H1 (cell line): ENCODE data around the gene SYCE3. TPM values are rescaled to one million over a fixed set of nuclear protein-coding genes. Genes with fewer than 3 reads are reported as not detected.

ENCODE experiments used
- CTCF ChIA-PET: fragments of 300-600 bp; sonication (Branson Sonifier 250); formaldehyde crosslinking; loops from one replicate; lab custom pipeline; 2021; ENCODE audit not compliant: partially characterized antibody; lab: Charles Lee
- POLR2A ChIA-PET: fragments of 300-600 bp; sonication (Branson Sonifier 250); formaldehyde crosslinking; loops from one replicate; lab custom pipeline; 2021; ENCODE audit warnings: inconsistent platforms; ENCODE audit not compliant: partially characterized antibody; lab: Charles Lee
- DNase-seq, 2 experiments: peaks; one replicate each; pipeline versions ENCODE4 v3.0.0 to v3.0.0-alpha.2; 2010 to 2022; ENCODE audit warnings: low spot score in 2 of 2, low read depth in 1 of 2, mixed read lengths in 1 of 2
- FAIRE-seq: peaks from 2 replicates; lab custom pipeline; 2011; peaks lifted over from hg19 to GRCh38; lab: Jason Lieb, UNC
- H2AFZ ChIP-seq: 2 replicates; pipeline ENCODE4 v1.8.1; 2012; ENCODE audit warnings: low read length, inconsistent platforms
- H2AK5ac ChIP-seq: 2 replicates; pipeline ENCODE4 v1.6.1; 2013; ENCODE audit warnings: low read depth, low read length
- H2BK120ac ChIP-seq: replicated peaks from 2 replicates; pipeline ENCODE3; 2013; ENCODE audit warnings: low read depth, low read length, inconsistent platforms
- H2BK12ac ChIP-seq: 2 replicates; pipeline ENCODE4 v1.6.1; 2013; ENCODE audit warnings: low read depth, low read length
- H2BK15ac ChIP-seq: 2 replicates; pipeline ENCODE4 v1.6.1; 2013; ENCODE audit warnings: low read length
- H2BK20ac ChIP-seq: 2 replicates; pipeline ENCODE4 v1.6.1; 2013; ENCODE audit warnings: low read length
- H2BK5ac ChIP-seq: 2 replicates; pipeline ENCODE4 v1.6.1; 2013; ENCODE audit warnings: low read depth, low read length
- H3K14ac ChIP-seq: 2 replicates; pipeline ENCODE4 v1.6.1; 2013; ENCODE audit warnings: inconsistent platforms; ENCODE audit not compliant: insufficient read length
- H3K18ac ChIP-seq: 2 replicates; pipeline ENCODE4 v1.6.1; 2013; ENCODE audit warnings: low read length; ENCODE audit errors: extremely low read depth
- H3K23ac ChIP-seq: 2 replicates; pipeline ENCODE4 v1.6.1; 2013; ENCODE audit warnings: inconsistent platforms; ENCODE audit not compliant: insufficient read length
- H3K23me2 ChIP-seq: 2 replicates; pipeline ENCODE4 v1.6.1; 2013; ENCODE audit warnings: low read depth, low read length
- H3K27ac ChIP-seq: 2 replicates; pipeline ENCODE4 v1.6.1; 2011; ENCODE audit warnings: low read depth, low read length, inconsistent platforms
- H3K27me3 ChIP-seq, 4 experiments: replicated peaks in 1 of 4; 1 replicate in 1 of 4; 2 replicates in 3 of 4; pipeline versions ENCODE4 v1.6.1 to v1.8.1; 2011 to 2013; ENCODE audit warnings: low read length in 3 of 4, mild to moderate bottlenecking in 3 of 4, inconsistent platforms in 2 of 4, mixed read lengths in 2 of 4, moderate library complexity in 1 of 4; ENCODE audit not compliant: control insufficient read depth in 3 of 4, insufficient read depth in 3 of 4; ENCODE audit errors: extremely low read depth in 1 of 4
- H3K36me3 ChIP-seq, 4 experiments: 2 replicates each; pipeline versions ENCODE4 v1.6.1 to v1.8.1; 2011 to 2013; ENCODE audit warnings: mild to moderate bottlenecking in 4 of 4, low read length in 3 of 4, moderate library complexity in 2 of 4, control low read depth in 1 of 4, inconsistent platforms in 1 of 4; ENCODE audit not compliant: insufficient read depth in 4 of 4, control insufficient read depth in 2 of 4
- H3K4ac ChIP-seq: replicated peaks from 2 replicates; pipeline ENCODE3; 2013; ENCODE audit warnings: low read length, low read depth, mixed read lengths, inconsistent platforms; ENCODE audit not compliant: insufficient read length
- H3K4me1 ChIP-seq, 4 experiments: replicated peaks in 1 of 4; 1 replicate in 1 of 4; 2 replicates in 3 of 4; pipeline versions ENCODE4 v1.6.1 to v1.8.1; 2011 to 2013; ENCODE audit warnings: low read length in 3 of 4, inconsistent platforms in 2 of 4, mixed read lengths in 1 of 4; ENCODE audit not compliant: insufficient read depth in 4 of 4, control insufficient read depth in 3 of 4
- H3K4me2 ChIP-seq, 2 experiments: 2 replicates each; pipeline versions ENCODE4 v1.6.1 to v1.8.1; 2011 to 2013; ENCODE audit warnings: low read depth in 2 of 2, low read length in 2 of 2, control low read depth in 1 of 2, inconsistent platforms in 1 of 2, mild to moderate bottlenecking in 1 of 2; ENCODE audit not compliant: insufficient read depth in 1 of 2
- H3K4me3 ChIP-seq, 4 experiments: fragments of 200-600, 300-600 bp in 1 of 4; sonication (generic), shearing (Covaris generic), sonication (Bioruptor Twin) in 1 of 4; 2 replicates each; pipeline versions ENCODE4 v1.5.1 to v1.8.1; 2011 to 2016; ENCODE audit warnings: low read length in 4 of 4, low read depth in 3 of 4, control low read depth in 2 of 4, inconsistent platforms in 2 of 4, mild to moderate bottlenecking in 2 of 4, mixed read lengths in 1 of 4, moderate library complexity in 1 of 4; ENCODE audit not compliant: insufficient read depth in 2 of 4; ENCODE audit errors: extremely low read depth in 1 of 4
- H3K56ac ChIP-seq: replicated peaks from 2 replicates; pipeline ENCODE3; 2013; ENCODE audit warnings: low read depth, mild to moderate bottlenecking, mixed read lengths, low read length, inconsistent platforms; ENCODE audit not compliant: insufficient read length
- H3K79me1 ChIP-seq: 2 replicates; pipeline ENCODE4 v1.6.1; 2013; ENCODE audit warnings: low read depth, low read length, control low read depth
- H3K79me2 ChIP-seq, 2 experiments: 2 replicates each; pipeline versions ENCODE4 v1.6.1 to v1.8.1; 2012 to 2013; ENCODE audit warnings: low read length in 2 of 2, mild to moderate bottlenecking in 2 of 2, inconsistent platforms in 1 of 2; ENCODE audit not compliant: insufficient read depth in 2 of 2, control insufficient read depth in 1 of 2
- H3K9ac ChIP-seq, 4 experiments: replicated peaks in 1 of 4; 1 replicate in 1 of 4; 2 replicates in 3 of 4; pipeline versions ENCODE4 v1.6.1 to v1.8.1; 2011 to 2013; ENCODE audit warnings: low read depth in 3 of 4, low read length in 3 of 4, control low read depth in 2 of 4, mild to moderate bottlenecking in 2 of 4, moderate library complexity in 2 of 4, inconsistent platforms in 1 of 4; ENCODE audit errors: extremely low read depth in 1 of 4
- H3K9me3 ChIP-seq, 2 experiments: 2 replicates each; pipeline versions ENCODE4 v1.6.1 to v1.8.1; 2012 to 2013; ENCODE audit warnings: mild to moderate bottlenecking in 2 of 2, moderate library complexity in 2 of 2, control low read depth in 1 of 2, inconsistent platforms in 1 of 2, low read depth in 1 of 2, low read length in 1 of 2, mixed read lengths in 1 of 2; ENCODE audit not compliant: insufficient read depth in 2 of 2
- H4K20me1 ChIP-seq, 2 experiments: replicated peaks in 1 of 2; 2 replicates each; pipeline versions ENCODE3 to v1.8.1; 2011 to 2013; ENCODE audit warnings: inconsistent platforms in 2 of 2, low read length in 2 of 2, mild to moderate bottlenecking in 1 of 2; ENCODE audit not compliant: insufficient read depth in 2 of 2, control insufficient read depth in 1 of 2
- H4K5ac ChIP-seq: 2 replicates; pipeline ENCODE4 v1.6.1; 2013; ENCODE audit warnings: low read length, low read depth, mixed read lengths, inconsistent platforms; ENCODE audit not compliant: insufficient read length
- H4K8ac ChIP-seq: 2 replicates; pipeline ENCODE4 v1.8.0; 2013; ENCODE audit warnings: mild to moderate bottlenecking, moderate library complexity, low read length, inconsistent platforms; ENCODE audit not compliant: insufficient read depth; ENCODE audit errors: extremely low read depth
- H4K91ac ChIP-seq: replicated peaks from 2 replicates; pipeline ENCODE3; 2013; ENCODE audit warnings: low read length, mixed read lengths, inconsistent platforms; ENCODE audit not compliant: insufficient read length
- CBX5 ChIP-seq: fragments of 300-800, 300-1000 bp; sonication (generic); IDR thresholded peaks from 2 replicates; pipeline ENCODE4 v1.7.1; 2016; ENCODE audit warnings: antibody characterized with exemption, low read length, low read depth
- CHD1 ChIP-seq: IDR thresholded peaks from 2 replicates; pipeline ENCODE4 v1.6.1; 2012; ENCODE audit warnings: low read depth, low read length, improper control_type of control experiment
- EZH2 ChIP-seq: fragments of 200-600 bp; sonication (generic); IDR thresholded peaks from 2 replicates; pipeline ENCODE4 v1.7.1; 2012; ENCODE audit warnings: low read depth, mild to moderate bottlenecking, moderate library complexity, low read length, inconsistent platforms; ENCODE audit not compliant: severe bottlenecking
- POLR2A ChIP-seq, 2 experiments: IDR thresholded peaks; 1 replicate in 1 of 2; 2 replicates in 1 of 2; pipeline ENCODE4 v1.6.1; 2011; ENCODE audit warnings: low read depth in 2 of 2, low read length in 2 of 2, mild to moderate bottlenecking in 2 of 2; ENCODE audit errors: control extremely low read depth in 1 of 2
- SUZ12 ChIP-seq: fragments of 200-600 bp; sonication (generic); IDR thresholded peaks from 2 replicates; pipeline ENCODE4 v1.6.1; 2012; ENCODE audit warnings: mild to moderate bottlenecking, inconsistent platforms, low read length, moderate library complexity, mixed read lengths
- TBP ChIP-seq: IDR thresholded peaks from 2 replicates; pipeline ENCODE4 v1.6.1; 2011; ENCODE audit warnings: low read depth, low read length, improper control_type of control experiment
- WGBS, 2 experiments: shearing (Covaris generic) in 1 of 2; methylation state at CpG; one replicate each; pipeline versions ENCODE4 v1.1.6 to v1.1.7; 2013 to 2015; ENCODE audit warnings: low lambda C conversion rate in 2 of 2, mixed read lengths in 2 of 2, inconsistent platforms in 1 of 2, low coverage in 1 of 2, missing lambda C conversion rate in 1 of 2; ENCODE audit not compliant: insufficient replicate concordance in 2 of 2, insufficient coverage in 1 of 2, insufficient read length in 1 of 2; ENCODE audit errors: extremely low coverage in 1 of 2, missing lambda C conversion rate in 1 of 2; 5-methylcytosine and 5-hydroxymethylcytosine counted together
- polyA plus RNA-seq, 7 experiments: library from polyadenylated mRNA; depleted of rRNA in 3 of 7; stranded (reverse) in 5 of 7; unstranded in 2 of 7; fragments of >200 nt in 5 of 7; fragments of 200-250 nt in 2 of 7; gene quantifications; 1 replicate in 5 of 7; 2 replicates in 1 of 7; 4 replicates in 1 of 7; pipeline versions ENCODE4 v1.2.1 to v1.2.3, GENCODE V29; 2011 to 2013; ENCODE audit warnings: missing spikeins in 2 of 7, mixed read lengths in 2 of 7
- total RNA-seq: library from RNA; stranded (reverse); fragmentation: NEBNext Ultra II Directional; extraction: Animal tissue kit (Norgen Biotek cat#: 25700); gene quantifications from 2 replicates; pipeline ENCODE4 v1.2.1, GENCODE V29; 2021

SYCE3 gene
- total and polyA plus RNA-seq, 2 of the 8 experiments (the other 6 are each of a cell fraction or from before 2014, with no cell fraction given) = 1.9 TPM; not detected in 1

GRCh38 chr22:50601669-50602337 is 39.1 kb upstream of the SYCE3 start:
- Histone ChIP-seq H2BK120ac (no peak overlapping the region), H4K91ac (no peak overlapping the region), H2AFZ (no peak overlapping the region), H3K79me1 (no peaks in the 10 kb centered on the region), H3K4me2 (peak overlapping the region; percentile 53 to 69; a peak in 3 of 4 replicates), H3K79me2 (no peaks in the 10 kb centered on the region), H4K20me1 (peaks cover 10 to 11% of the 10 kb centered on the region in 2 experiments), H3K4ac (no peak overlapping the region), H3K23ac (no peak overlapping the region), H4K8ac (no peak overlapping the region), H2BK5ac (no peak overlapping the region), H3K14ac (no peak overlapping the region), H3K27ac (no peak overlapping the region), H3K36me3 (peaks cover 0 to 3% (median 0%) of the 10 kb centered on the region in 4 experiments; a peak in 1 of 8 replicates), H2BK15ac (no peak overlapping the region), H3K56ac (no peak overlapping the region), H3K9ac (no peak overlapping the region), H3K23me2 (peaks cover 2% of the 10 kb centered on the region; the same call in 1 of the 2 replicates), H2BK12ac (no peak overlapping the region), H3K4me3 (no peak overlapping the region), H2BK20ac (no peak overlapping the region), H2AK5ac (no peak overlapping the region), H3K27me3 (peaks cover 54 to 85% (median 63%) of the 10 kb centered on the region in 4 experiments; a peak in 6 of 7 replicates), H3K4me1 (peaks cover 0 to 16% (median 4%) of the 10 kb centered on the region in 4 experiments; a peak in 5 of 7 replicates), H3K18ac (no peak overlapping the region; the same call in 1 of the 2 replicates), H3K9me3 (no peaks in the 10 kb centered on the region), H4K5ac (no peak overlapping the region)
- peak in 1 of 2 experiments; percentile 47 for DNase-seq
- POLR2A ChIA-PET = interaction anchor here (0.9 kb wide), 1 partner anchor 19 kb away, joined by 3 read pairs; the partner anchor contains the start of gene CHKB
- 61% methylated on average over 11 of the region's 12 CpGs; no CpG with 5 or more reads in 1 of the 2 experiments for WGBS, 2 experiments
- CTCF ChIA-PET = interaction anchor here (0.8 to 1.9 kb wide), 6 partner anchors 10 to 93 kb away, joined by 3 to 13 read pairs (median 4); partner anchors contain the start of genes ARSA, CPT1B and SYCE3
- peak; percentile 33; the same call in 1 of the 2 replicates for TF ChIP-seq SUZ12
- no peak for TF ChIP-seq CBX5
- no peak for TF ChIP-seq TBP
- no peak for TF ChIP-seq CHD1
- TF ChIP-seq EZH2 = peak; percentile 52
- TF ChIP-seq POLR2A (IDR thresholded peaks at IDR 0.05; ENCODE audit: control extremely low read depth in 1 of 2, low read depth in 2 of 2, low read length in 2 of 2) = no peak
- FAIRE-seq = no peak
